ENCODE results near the gene DDC. TPM values are rescaled to one million over a fixed set of nuclear protein-coding genes. Genes with fewer than 3 reads are reported as not detected.
A peak's percentile ranks its signal among the peaks of the same experiment; 100 is the strongest.
"Not testable (repeated sequence)": the region's sequence is repeated elsewhere in the genome, so short reads cannot be mapped to it uniquely, and the experiment has no call there.

Gene DDC
- total RNA-seq, 1 donor from 2014 or later: not detected

GRCh38 chr7:50589364-50589763, 24.2 kb upstream of the DDC start:
- DNase-seq (ENCODE audit: low read depth): peak; percentile 9

- DNase-seq (ENCODE audit: low read depth): peak; percentile 9
Observed at GRCh38 chr7:50588937-50589336, 23.7 kb upstream of the DDC start.

- DNase-seq (ENCODE audit: low read depth): no peak
Observed at GRCh38 chr7:50587737-50588136, 22.5 kb upstream of the DDC start.

GRCh38 chr7:50584793-50585408, 19.7 kb upstream of the DDC start:
- no peak for DNase-seq (ENCODE audit: low read depth)

GRCh38 chr7:50584386-50584785, 19.2 kb upstream of the DDC start:
- DNase-seq (ENCODE audit: low read depth): no peak

- DNase-seq (ENCODE audit: low read depth): not testable (repeated sequence)
Observed at GRCh38 chr7:50583295-50583694, 18.1 kb upstream of the DDC start.

GRCh38 chr7:50582271-50582670, 17.1 kb upstream of the DDC start:
- not testable (repeated sequence) for DNase-seq (ENCODE audit: low read depth)

GRCh38 chr7:50580666-50581065, 15.5 kb upstream of the DDC start:
- DNase-seq (ENCODE audit: low read depth): peak; percentile 6

- DNase-seq (ENCODE audit: low read depth): no peak
Observed at GRCh38 chr7:50580057-50580456, 14.9 kb upstream of the DDC start.

GRCh38 chr7:50578105-50578504, 12.9 kb upstream of the DDC start:
- not testable (repeated sequence) for DNase-seq (ENCODE audit: low read depth)

- no peak for DNase-seq (ENCODE audit: low read depth)
Observed at GRCh38 chr7:50577569-50577968, 12.4 kb upstream of the DDC start.

GRCh38 chr7:50576388-50576787, 11.2 kb upstream of the DDC start:
- not testable (repeated sequence) for DNase-seq (ENCODE audit: low read depth)

GRCh38 chr7:50567715-50568261, 2.6 kb upstream of the DDC start:
- no peak for DNase-seq (ENCODE audit: low read depth)

GRCh38 chr7:50565977-50566376, 772 bp upstream of the DDC start:
- no peak for DNase-seq (ENCODE audit: low read depth)

GRCh38 chr7:50565559-50565916, 333 bp upstream of the DDC start:
- DNase-seq (ENCODE audit: low read depth): no peak

- DNase-seq (ENCODE audit: low read depth): no peak
Observed at GRCh38 chr7:50564171-50564570, 1.0 kb downstream of the DDC start.

- no peak for DNase-seq (ENCODE audit: low read depth)
Observed at GRCh38 chr7:50562136-50562535, 3.1 kb downstream of the DDC start.

- no peak for DNase-seq (ENCODE audit: low read depth)
Observed at GRCh38 chr7:50560865-50561351, 4.3 kb downstream of the DDC start.

GRCh38 chr7:50559881-50560280, 5.3 kb downstream of the DDC start:
- DNase-seq (ENCODE audit: low read depth): no peak

GRCh38 chr7:50558294-50559053, 6.7 kb downstream of the DDC start:
- no peak for DNase-seq (ENCODE audit: low read depth)

GRCh38 chr7:50557099-50557498, 8.1 kb downstream of the DDC start:
- peak; percentile 7 for DNase-seq (ENCODE audit: low read depth)

GRCh38 chr7:50556247-50556991, 8.8 kb downstream of the DDC start:
- DNase-seq (ENCODE audit: low read depth): peak; percentile 38
